Measurements from ENCODE around the gene NUCKS1. TPM values are rescaled to one million over a fixed set of nuclear protein-coding genes. Genes with fewer than 3 reads are reported as not detected.

NUCKS1 gene
- polyA plus RNA-seq, 1 donor from 2014 or later: 134 TPM

GRCh38 chr1:205769641-205770365, 19.8 kb upstream of the NUCKS1 start:
- H3K4me3 ChIP-seq (ENCODE audit: low read length): no peak overlapping the region
- TF ChIP-seq CTCF (IDR thresholded peaks at IDR 0.05; ENCODE audit: poor library complexity, severe bottlenecking) (no peak), RAD21 (conservative IDR thresholded peaks at IDR 0.05) (no peak), POLR2AphosphoS5 (IDR thresholded peaks at IDR 0.05) (no peak), REST (IDR thresholded peaks at IDR 0.05; ENCODE audit: borderline replicate concordance) (no peak), MXI1 (conservative IDR thresholded peaks at IDR 0.05; ENCODE audit: poor library complexity, severe bottlenecking) (no peak)
- H3K79me2 ChIP-seq (replicated peaks; ENCODE audit: insufficient read depth, low read length): no peaks in the 10 kb centered on the region
- H3K4me2 ChIP-seq (ENCODE audit: low read length): no peak overlapping the region
- no peak overlapping the region for H3K27ac ChIP-seq (ENCODE audit: low read length)
- no peaks in the 10 kb centered on the region for H3F3A ChIP-seq (ENCODE audit: insufficient read depth, low read length, poor library complexity, severe bottlenecking)
- no peaks in the 10 kb centered on the region for H3K36me3 ChIP-seq (ENCODE audit: insufficient read depth, low read length)
- H2AFZ ChIP-seq (ENCODE audit: low read depth, low read length): no peak overlapping the region
- no peaks in the 10 kb centered on the region for H3K9me3 ChIP-seq (ENCODE audit: low read length)
- H3K27me3 ChIP-seq (ENCODE audit: insufficient read depth, low read depth, low read length): peaks cover 19% of the 10 kb centered on the region
- no peak overlapping the region for H3K9ac ChIP-seq (ENCODE audit: low read length)
- H3K9me2 ChIP-seq (ENCODE audit: insufficient read depth, low read length): no peaks in the 10 kb centered on the region
- no peaks in the 10 kb centered on the region for H4K20me1 ChIP-seq (ENCODE audit: insufficient read depth)

GRCh38 chr1:205767248-205767647, 17.3 kb upstream of the NUCKS1 start:
- no peaks in the 10 kb centered on the region for H3K79me2 ChIP-seq (replicated peaks; ENCODE audit: insufficient read depth, low read length)
- H4K20me1 ChIP-seq (ENCODE audit: insufficient read depth): no peaks in the 10 kb centered on the region
- H3K27ac ChIP-seq (ENCODE audit: low read length): no peak overlapping the region
- H2AFZ ChIP-seq (ENCODE audit: low read depth, low read length): no peak overlapping the region
- no peak overlapping the region for H3K4me3 ChIP-seq (ENCODE audit: low read length)
- H3F3A ChIP-seq (ENCODE audit: insufficient read depth, low read length, poor library complexity, severe bottlenecking): no peaks in the 10 kb centered on the region
- no peaks in the 10 kb centered on the region for H3K9me2 ChIP-seq (ENCODE audit: insufficient read depth, low read length)
- H3K27me3 ChIP-seq (ENCODE audit: insufficient read depth, low read depth, low read length): no peaks in the 10 kb centered on the region
- H3K9ac ChIP-seq (ENCODE audit: low read length): no peak overlapping the region
- no peak overlapping the region for H3K4me2 ChIP-seq (ENCODE audit: low read length)
- TF ChIP-seq POLR2AphosphoS5 (IDR thresholded peaks at IDR 0.05) (no peak), CTCF (IDR thresholded peaks at IDR 0.05; ENCODE audit: poor library complexity, severe bottlenecking) (no peak), EZH2 (IDR thresholded peaks at IDR 0.05; ENCODE audit: borderline replicate concordance, insufficient read depth, low read length, poor library complexity, severe bottlenecking) (no peak), REST (IDR thresholded peaks at IDR 0.05; ENCODE audit: borderline replicate concordance) (no peak), MXI1 (conservative IDR thresholded peaks at IDR 0.05; ENCODE audit: poor library complexity, severe bottlenecking) (no peak), TAF1 (IDR thresholded peaks at IDR 0.05; ENCODE audit: low read depth) (no peak), SMC3 (conservative IDR thresholded peaks at IDR 0.05; ENCODE audit: poor library complexity) (no peak), EP300 (conservative IDR thresholded peaks at IDR 0.05; ENCODE audit: poor library complexity, severe bottlenecking) (no peak), RAD21 (conservative IDR thresholded peaks at IDR 0.05) (no peak)
- H3K36me3 ChIP-seq (ENCODE audit: insufficient read depth, low read length): no peaks in the 10 kb centered on the region
- H3K9me3 ChIP-seq (ENCODE audit: low read length): no peaks in the 10 kb centered on the region

Data from neural cell (in vitro differentiated cells).